PC-3 (cell line): ENCODE results near the gene EFCAB11. TPM values are rescaled to one million over a fixed set of nuclear protein-coding genes. Genes with fewer than 3 reads are reported as not detected.

Source experiments
- ATAC-seq: fragments of 200-7000 bp; cut with Tn5 transposase; 2 replicates; pipeline ENCODE4 v1.9.1; 2020; ENCODE audit warnings: mild to moderate bottlenecking, moderate library complexity
- BruUV-seq: library from RNA; stranded (reverse); fragments of 400-500 nt; replicated peaks from 2 replicates; lab custom pipeline; 2021; lab: Mats Ljungman, UMichigan
- CTCF ChIA-PET: fragments of 300-600 bp; sonication (Branson Sonifier 250); formaldehyde crosslinking; loops from one replicate; lab custom pipeline; 2022; ENCODE audit warnings: antibody characterized with exemption; lab: Charles Lee
- POLR2A ChIA-PET: fragments of 300-600 bp; sonication (Branson Sonifier 250); formaldehyde crosslinking; loops from one replicate; lab custom pipeline; 2022; ENCODE audit warnings: antibody characterized with exemption; ENCODE audit not compliant: unreplicated experiment; lab: Charles Lee
- DNase-seq: peaks from one replicate; pipeline ENCODE4 v3.0.0-alpha.2; 2015
- H2AFZ ChIP-seq: fragments of 300-600 bp; sonication (generic); 2 replicates; pipeline ENCODE4 v1.6.0; 2016; ENCODE audit warnings: antibody characterized with exemption, low read length
- H3F3A ChIP-seq: fragments of 300-600 bp; sonication (generic); one replicate; pipeline ENCODE4 v1.6.0; 2017; ENCODE audit warnings: antibody characterized with exemption, low read length, control low read depth, mild to moderate bottlenecking; ENCODE audit not compliant: unreplicated experiment
- H3K27ac ChIP-seq: fragments of 300-600 bp; sonication (generic); 2 replicates; pipeline ENCODE4 v1.5.1; 2016; ENCODE audit warnings: mild to moderate bottlenecking, low read length
- H3K27me3 ChIP-seq: fragments of 300-600 bp; sonication (generic); 2 replicates; pipeline ENCODE4 v1.6.1; 2016; ENCODE audit warnings: low read length, mixed read lengths
- H3K36me3 ChIP-seq: fragments of 300-600 bp; sonication (generic); 2 replicates; pipeline ENCODE4 v1.6.1; 2016; ENCODE audit warnings: low read depth, mixed run types, low read length, mixed read lengths
- H3K4me1 ChIP-seq: fragments of 300-600 bp; sonication (generic); 2 replicates; pipeline ENCODE4 v1.5.1; 2016; ENCODE audit warnings: low read length; ENCODE audit not compliant: insufficient read depth
- H3K4me2 ChIP-seq: fragments of 300-600 bp; sonication (generic); 2 replicates; pipeline ENCODE4 v1.6.0; 2016; ENCODE audit warnings: low read length
- H3K4me3 ChIP-seq: fragments of 300-600 bp; sonication (generic); 2 replicates; pipeline ENCODE4 v1.5.1; 2016; ENCODE audit warnings: mild to moderate bottlenecking, low read length, mixed read lengths
- H3K79me2 ChIP-seq: fragments of 300-600 bp; sonication (generic); 2 replicates; pipeline ENCODE4 v1.6.1; 2017; ENCODE audit warnings: low read length, mixed read lengths
- H3K9ac ChIP-seq: fragments of 300-600 bp; sonication (generic); 2 replicates; pipeline ENCODE4 v1.6.0; 2016; ENCODE audit warnings: mild to moderate bottlenecking, low read length
- H3K9me2 ChIP-seq: fragments of 300-600 bp; sonication (generic); replicated peaks from 2 replicates; pipeline ENCODE4 v1.6.1; 2016; ENCODE audit warnings: mixed run types, low read length, mixed read lengths
- H3K9me3 ChIP-seq: fragments of 300-600 bp; sonication (generic); 2 replicates; pipeline ENCODE4 v1.6.1; 2016; ENCODE audit warnings: low read length, mixed read lengths
- H4K20me1 ChIP-seq: fragments of 300-600 bp; sonication (generic); 2 replicates; pipeline ENCODE4 v1.6.1; 2016; ENCODE audit warnings: low read length, mixed read lengths
- CTCF ChIP-seq: fragments of 300-600 bp; sonication (generic); conservative IDR thresholded peaks from 2 replicates; pipeline ENCODE4 v1.5.1; 2017; ENCODE audit warnings: antibody characterized with exemption, low read depth, mild to moderate bottlenecking, low read length
- EZH2 ChIP-seq: fragments of 300-600 bp; sonication (generic); IDR thresholded peaks from one replicate; pipeline ENCODE4 v1.6.1; 2017; ENCODE audit warnings: antibody characterized with exemption, mild to moderate bottlenecking, low read length; ENCODE audit not compliant: unreplicated experiment
- EZH2phosphoT487 ChIP-seq: fragments of 300-600 bp; sonication (generic); IDR thresholded peaks from 2 replicates; pipeline ENCODE4 v1.6.1; 2018; ENCODE audit warnings: mild to moderate bottlenecking, antibody characterized with exemption, low read length, borderline replicate concordance
- intact Hi-C: fragments of 100-400 bp; cut with micrococcal nuclease; formaldehyde crosslinking; loops from 2 replicates; pipeline ENCODE4 v1.9.0; 2023
- total RNA-seq: library from RNA; depleted of rRNA; stranded (reverse); fragments of >200 nt; gene quantifications from 2 replicates; pipeline ENCODE4 v1.2.3, GENCODE V29; 2014

Gene EFCAB11
- total RNA-seq, 1 experiment from 2014 or later, result 7.0 TPM

- Histone ChIP-seq H3K4me1 (no peaks in the 10 kb centered on the region), H2AFZ (no peak overlapping the region), H3K27ac (no peak overlapping the region), H3K4me3 (no peak overlapping the region), H3K36me3 (peaks cover 49% of the 10 kb centered on the region), H3K27me3 (no peaks in the 10 kb centered on the region), H3K9ac (no peak overlapping the region), H3F3A (no peaks in the 10 kb centered on the region), H3K79me2 (no peaks in the 10 kb centered on the region), H3K9me2 (no peaks in the 10 kb centered on the region), H3K4me2 (no peak overlapping the region), H4K20me1 (no peaks in the 10 kb centered on the region), H3K9me3 (no peaks in the 10 kb centered on the region)
- DNase-seq (no peak), ATAC-seq (no peak)
- no TSS peak for BruUV-seq
- ChIA-PET CTCF (no interaction called here), POLR2A (no interaction called here)
- TF ChIP-seq EZH2phosphoT487 (no peak), EZH2 (no peak), CTCF (no peak)
- intact Hi-C loops, result no loop called here
Observed at GRCh38 chr14:89987161-89987475, 32.6 kb upstream of the EFCAB11 start.

DNA sequence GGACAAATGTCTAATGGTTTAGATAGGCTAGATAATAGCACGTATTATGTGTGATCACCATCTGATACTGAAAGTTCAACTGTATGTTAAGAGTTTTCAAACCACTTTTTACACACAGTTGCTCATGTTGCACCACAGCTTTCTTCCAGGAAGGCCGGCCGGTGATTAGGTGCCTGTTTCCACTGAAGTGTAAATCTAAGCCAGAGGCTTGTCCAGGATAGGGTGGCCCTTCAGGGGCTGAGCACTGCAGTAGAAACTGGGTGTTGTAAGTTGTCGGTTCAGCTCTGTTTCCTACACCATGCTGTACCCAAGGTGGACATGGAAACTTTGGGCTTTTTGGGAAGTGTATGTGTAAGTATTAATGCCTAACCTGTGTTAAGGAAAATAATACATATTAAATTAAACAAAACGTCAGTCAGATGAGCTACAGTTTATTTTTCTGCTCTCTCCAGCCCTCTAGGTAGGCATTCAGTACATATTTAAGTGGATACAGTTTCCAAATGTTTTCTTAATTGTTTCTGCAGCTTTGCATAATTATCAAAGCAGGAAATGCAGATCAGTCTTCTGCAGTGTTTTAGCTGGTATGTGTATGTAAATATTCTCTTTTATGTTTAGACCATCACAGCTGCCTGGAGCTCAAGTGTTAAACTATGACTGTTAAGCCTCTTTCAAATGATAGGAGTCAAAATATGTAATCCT is 32.1 kb upstream of the EFCAB11 start:
- H3K4me3 ChIP-seq, result no peak overlapping the region
- no peak for ATAC-seq
- no peak overlapping the region for H2AFZ ChIP-seq
- no peak overlapping the region for H3K9ac ChIP-seq
- H3K27me3 ChIP-seq, result no peaks in the 10 kb centered on the region
- no TSS peak for BruUV-seq
- H4K20me1 ChIP-seq, result no peaks in the 10 kb centered on the region
- H3F3A ChIP-seq, result no peaks in the 10 kb centered on the region
- H3K4me2 ChIP-seq, result no peak overlapping the region
- H3K4me1 ChIP-seq, result no peaks in the 10 kb centered on the region
- POLR2A ChIA-PET, result no interaction called here
- intact Hi-C loops, result no loop called here
- CTCF ChIA-PET, result no interaction called here
- H3K9me2 ChIP-seq, result no peaks in the 10 kb centered on the region
- no peaks in the 10 kb centered on the region for H3K9me3 ChIP-seq
- no peak for DNase-seq
- peaks cover 47% of the 10 kb centered on the region for H3K36me3 ChIP-seq
- TF ChIP-seq EZH2 (no peak), CTCF (no peak), EZH2phosphoT487 (no peak)
- no peaks in the 10 kb centered on the region for H3K79me2 ChIP-seq
- H3K27ac ChIP-seq, result no peak overlapping the region

DNA sequence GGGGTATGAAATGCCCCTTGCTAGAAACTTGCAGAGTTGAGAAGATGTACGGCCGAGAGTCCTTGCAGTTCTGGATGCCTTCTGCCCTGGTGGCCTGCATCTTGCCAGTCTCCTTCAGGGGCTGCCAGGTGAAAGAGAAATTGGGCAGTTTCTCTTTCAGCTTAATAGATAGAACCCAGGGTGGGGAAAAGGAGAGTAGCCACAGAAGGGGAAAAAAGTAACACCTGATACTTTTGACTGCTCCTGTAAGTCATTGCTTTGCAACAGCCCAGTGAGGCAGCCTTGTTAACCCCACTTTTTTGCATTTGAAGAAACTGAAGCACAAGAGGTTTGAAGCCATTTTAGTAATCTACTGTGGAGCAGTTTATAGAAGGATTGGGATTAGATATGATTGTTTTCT is 28.8 kb upstream of the EFCAB11 start:
- no peaks in the 10 kb centered on the region for H3K27me3 ChIP-seq
- no TSS peak for BruUV-seq
- no peak overlapping the region for H3K9ac ChIP-seq
- no peaks in the 10 kb centered on the region for H3K79me2 ChIP-seq
- no peaks in the 10 kb centered on the region for H4K20me1 ChIP-seq
- H3K4me1 ChIP-seq, result no peaks in the 10 kb centered on the region
- H3K27ac ChIP-seq, result no peak overlapping the region
- intact Hi-C loops, result no loop called here
- no peak overlapping the region for H3K4me3 ChIP-seq
- peaks cover 47% of the 10 kb centered on the region for H3K36me3 ChIP-seq
- no peaks in the 10 kb centered on the region for H3K9me2 ChIP-seq
- ATAC-seq (no peak), DNase-seq (no peak)
- ChIA-PET CTCF (no interaction called here), POLR2A (no interaction called here)
- no peak overlapping the region for H2AFZ ChIP-seq
- TF ChIP-seq CTCF, result no peak
- no peak for TF ChIP-seq EZH2
- no peak for TF ChIP-seq EZH2phosphoT487
- H3K4me2 ChIP-seq, result no peak overlapping the region
- H3F3A ChIP-seq, result no peaks in the 10 kb centered on the region
- no peaks in the 10 kb centered on the region for H3K9me3 ChIP-seq
